HG03095 (cell line): ENCODE data around the gene WDR33.

Experiments used
- ATAC-seq: cut with Tn5 transposase; IDR thresholded peaks from one replicate; pipeline ENCODE4 v1.9.1; 2021; ENCODE audit warnings: moderate library complexity; ENCODE audit not compliant: unreplicated experiment

The WDR33 gene

GRCh38 chr2:127698553-127699355 is 112.2 kb downstream of the WDR33 start:
- no peak for ATAC-seq

- no peak for ATAC-seq
Observed at GRCh38 chr2:127697482-127698180, 113.3 kb downstream of the WDR33 start.

- ATAC-seq, result no peak
Observed at GRCh38 chr2:127695491-127696472, 115.2 kb downstream of the WDR33 start.

GRCh38 chr2:127694986-127695385 is 116.0 kb downstream of the WDR33 start:
- no peak for ATAC-seq

- ATAC-seq, result no peak
Observed at GRCh38 chr2:127690696-127691095, 120.3 kb downstream of the WDR33 start.

- no peak for ATAC-seq
Observed at GRCh38 chr2:127688405-127688804, 122.6 kb downstream of the WDR33 start.

GRCh38 chr2:127685410-127686080 is 125.4 kb downstream of the WDR33 start:
- ATAC-seq, result no peak

- ATAC-seq, result no peak
Observed at GRCh38 chr2:127683757-127684156, 127.2 kb downstream of the WDR33 start.

- ATAC-seq, result no peak
Observed at GRCh38 chr2:127683056-127683455, 127.9 kb downstream of the WDR33 start.

- ATAC-seq, result no peak
Observed at GRCh38 chr2:127681976-127682857, 128.8 kb downstream of the WDR33 start.

GRCh38 chr2:127681288-127681804 is 129.6 kb downstream of the WDR33 start:
- ATAC-seq, result no peak

- ATAC-seq, result no peak
Observed at GRCh38 chr2:127680706-127681287, 130.2 kb downstream of the WDR33 start.

- ATAC-seq, result no peak
Observed at GRCh38 chr2:127679680-127680361, 131.2 kb downstream of the WDR33 start.

GRCh38 chr2:127678991-127679390 is 132.0 kb downstream of the WDR33 start:
- ATAC-seq, result no peak

GRCh38 chr2:127678531-127678930 is 132.4 kb downstream of the WDR33 start:
- no peak for ATAC-seq

GRCh38 chr2:127676906-127677305 is 134.1 kb downstream of the WDR33 start:
- no peak for ATAC-seq

GRCh38 chr2:127675331-127676261 is 135.4 kb downstream of the WDR33 start, which contains the start of gene LIMS2:
LIMS2 (minus strand) TSS chr2:127675530; CDS start chr2:127675024, 506 bp downstream.
- ATAC-seq, result no peak
